Measurements from ENCODE around the gene PKNOX2. TPM values are rescaled to one million over a fixed set of nuclear protein-coding genes. Genes with fewer than 3 reads are reported as not detected.

The PKNOX2 gene
- total RNA-seq, 4 donors from 2014 or later: 0.83 to 4.1 (median 2.5) TPM

- H3K4me3 ChIP-seq: no peak overlapping the region
- peaks cover 0 to 3% (median 1%) of the 10 kb centered on the region in 4 donors for H3K4me1 ChIP-seq
- intact Hi-C loops (cut with DNase I): no loop called here
- peaks cover 0 to 5% (median 0%) of the 10 kb centered on the region in 4 donors for H3K36me3 ChIP-seq
- H3K27ac ChIP-seq (replicated peaks in 1 of 4): no peak overlapping the region
- no peak for DNase-seq (ENCODE audit: extremely low spot score)
- H3K9me3 ChIP-seq: no peaks in the 10 kb centered on the region
- no peaks in the 10 kb centered on the region for H3K27me3 ChIP-seq
- no peak for TF ChIP-seq POLR2AphosphoS5 (IDR thresholded peaks at IDR 0.05)
- TF ChIP-seq POLR2A (IDR thresholded peaks at IDR 0.05; ENCODE audit: low read depth): no peak
- no peak for TF ChIP-seq EP300 (IDR thresholded peaks at IDR 0.05)
- TF ChIP-seq CTCF (IDR thresholded peaks at IDR 0.05): no peak
- WGBS: 88% methylated on average over 7 of the region's 8 CpGs
These were observed 218.3 kb downstream of the PKNOX2 start for GRCh38 chr11:125382822-125383221.

- peaks cover 0 to 5% (median 0%) of the 10 kb centered on the region in 4 donors for H3K36me3 ChIP-seq
- no peak overlapping the region for H3K27ac ChIP-seq (replicated peaks in 1 of 4)
- intact Hi-C loops (cut with DNase I): no loop called here
- DNase-seq (ENCODE audit: extremely low spot score): no peak
- no peak overlapping the region for H3K4me3 ChIP-seq
- WGBS: 90% methylated on average over 4 of the region's 4 CpGs
- no peaks in the 10 kb centered on the region for H3K9me3 ChIP-seq
- H3K4me1 ChIP-seq: peaks cover 0 to 3% (median under 1%) of the 10 kb centered on the region in 4 donors
- TF ChIP-seq CTCF (IDR thresholded peaks at IDR 0.05) (no peak), EP300 (IDR thresholded peaks at IDR 0.05) (no peak), POLR2A (IDR thresholded peaks at IDR 0.05; ENCODE audit: low read depth) (no peak), POLR2AphosphoS5 (IDR thresholded peaks at IDR 0.05) (no peak)
- H3K27me3 ChIP-seq: no peaks in the 10 kb centered on the region
These were observed 220.3 kb downstream of the PKNOX2 start for GRCh38 chr11:125384825-125385224.

- 88% methylated on average over 9 of the region's 9 CpGs for WGBS
- TF ChIP-seq CTCF (IDR thresholded peaks at IDR 0.05): no peak
- no peak for TF ChIP-seq EP300 (IDR thresholded peaks at IDR 0.05)
- TF ChIP-seq POLR2A (IDR thresholded peaks at IDR 0.05; ENCODE audit: low read depth): no peak
- no peak for TF ChIP-seq POLR2AphosphoS5 (IDR thresholded peaks at IDR 0.05)
- H3K4me3 ChIP-seq: no peak overlapping the region
- DNase-seq (ENCODE audit: extremely low spot score): no peak
- intact Hi-C loops (cut with DNase I): no loop called here
- H3K9me3 ChIP-seq: no peaks in the 10 kb centered on the region
- no peak overlapping the region for H3K27ac ChIP-seq (replicated peaks in 1 of 4)
- H3K36me3 ChIP-seq: peaks cover 0 to 5% (median 0%) of the 10 kb centered on the region in 4 donors
- no peaks in the 10 kb centered on the region for H3K27me3 ChIP-seq
- H3K4me1 ChIP-seq: peaks cover 0 to 19% (median 13%) of the 10 kb centered on the region in 4 donors
These were observed 223.3 kb downstream of the PKNOX2 start for GRCh38 chr11:125387901-125388300.

GRCh38 chr11:125388611-125389010 lies 224.1 kb downstream of the PKNOX2 start:
- H3K27ac ChIP-seq (replicated peaks in 1 of 4): no peak overlapping the region
- H3K36me3 ChIP-seq: peaks cover 0 to 5% (median 0%) of the 10 kb centered on the region in 4 donors
- no peaks in the 10 kb centered on the region for H3K9me3 ChIP-seq
- no peak overlapping the region for H3K4me3 ChIP-seq
- peaks cover 0 to 19% (median 13%) of the 10 kb centered on the region in 4 donors for H3K4me1 ChIP-seq
- TF ChIP-seq POLR2AphosphoS5 (IDR thresholded peaks at IDR 0.05) (no peak), POLR2A (IDR thresholded peaks at IDR 0.05; ENCODE audit: low read depth) (no peak), EP300 (IDR thresholded peaks at IDR 0.05) (no peak), CTCF (IDR thresholded peaks at IDR 0.05) (no peak)
- intact Hi-C loops (cut with DNase I): no loop called here
- H3K27me3 ChIP-seq: no peaks in the 10 kb centered on the region
- no peak for DNase-seq (ENCODE audit: extremely low spot score)
- WGBS: 89% methylated on average over 7 of the region's 7 CpGs

All from esophagus muscularis mucosa (tissue), 4 donors.